ENCODE data around the gene SYNDIG1L.
"Not testable (repeated sequence)": the region's sequence is repeated elsewhere in the genome, so short reads cannot be mapped to it uniquely, and the experiment has no call there.

The SYNDIG1L gene

GRCh38 chr14:74402401-74403251 lies 23.4 kb downstream of the SYNDIG1L start:
- DNase-seq: no peak

- DNase-seq: peak in 1 of 2 experiments; percentile 75
These were observed 24.3 kb downstream of the SYNDIG1L start for GRCh38 chr14:74401504-74402241.

- no peak for DNase-seq
These were observed 25.0 kb downstream of the SYNDIG1L start for GRCh38 chr14:74400919-74401503.

GRCh38 chr14:74400031-74400685 lies 25.9 kb downstream of the SYNDIG1L start:
- DNase-seq: peak in 1 of 2 experiments; percentile 17

- DNase-seq: no peak
These were observed 30.9 kb downstream of the SYNDIG1L start for GRCh38 chr14:74395094-74395493.

DNA sequence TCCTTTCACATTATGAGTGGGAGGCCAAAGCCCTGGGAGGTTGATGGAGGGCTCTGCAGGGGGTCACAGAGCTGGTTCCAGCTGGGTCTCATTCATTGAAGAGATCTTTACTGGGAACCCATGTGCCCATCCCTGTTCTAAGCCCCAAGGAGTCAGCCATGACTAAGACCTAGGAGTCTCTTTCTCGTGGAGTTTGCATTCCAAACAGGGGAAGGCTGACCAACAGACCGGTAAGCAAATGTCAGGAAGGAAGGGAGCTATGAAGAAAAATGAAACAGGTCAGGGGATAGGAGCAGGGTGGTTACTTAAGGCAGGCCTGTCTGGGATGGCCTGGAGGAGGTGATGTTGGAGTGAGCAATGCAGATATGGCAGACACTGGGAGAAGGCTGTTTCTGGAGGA lies 31.5 kb downstream of the SYNDIG1L start:
- DNase-seq: no peak

GRCh38 chr14:74392616-74393570 lies 33.1 kb downstream of the SYNDIG1L start:
- DNase-seq: peak; percentile 56 to 81

DNA sequence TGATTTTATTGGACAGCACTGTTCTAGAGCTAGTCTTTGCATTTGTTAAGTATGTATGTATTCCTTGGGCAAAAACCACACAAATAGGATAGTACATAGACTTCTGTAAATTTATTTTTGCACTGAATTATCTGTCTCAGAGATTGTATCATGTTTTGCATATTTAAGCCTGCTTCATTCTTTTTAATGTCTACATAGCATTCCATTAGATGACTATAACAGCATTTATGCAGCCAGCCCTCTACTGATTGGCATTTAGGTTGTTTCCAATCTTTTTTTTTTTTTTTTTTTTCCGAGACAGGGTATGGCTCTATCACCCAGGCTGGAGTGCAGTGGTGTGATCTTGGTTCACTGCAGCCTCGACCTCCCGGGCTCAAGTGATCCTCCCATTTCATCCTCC lies 34.5 kb downstream of the SYNDIG1L start:
- DNase-seq: no peak

DNA sequence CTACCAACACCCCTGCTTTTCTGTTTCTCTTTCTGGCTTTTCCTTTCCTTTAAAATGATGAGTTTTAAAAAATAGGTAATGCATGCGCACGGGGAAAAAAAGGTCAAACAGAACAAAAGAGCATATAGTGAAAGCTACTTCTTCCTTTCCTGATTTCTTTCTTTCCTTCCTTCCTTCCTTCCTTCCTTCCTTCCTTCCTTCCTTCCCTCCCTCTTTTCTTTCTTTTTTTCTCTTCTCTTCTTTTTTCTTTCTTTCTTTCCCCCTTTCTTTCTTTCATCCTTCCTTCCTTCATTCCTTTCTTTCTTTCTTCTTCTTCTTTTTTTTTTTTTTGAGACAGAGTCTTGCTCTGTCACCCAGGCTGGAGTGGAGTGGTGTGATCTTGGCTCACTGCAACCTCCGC lies 35.5 kb downstream of the SYNDIG1L start:
- not testable (repeated sequence) for DNase-seq

GRCh38 chr14:74389980-74390379 lies 36.0 kb downstream of the SYNDIG1L start:
- no peak for DNase-seq

- DNase-seq: no peak
These were observed 43.8 kb downstream of the SYNDIG1L start for GRCh38 chr14:74382231-74382630.

GRCh38 chr14:74381571-74381970 lies 44.4 kb downstream of the SYNDIG1L start:
- not testable (repeated sequence) for DNase-seq

DNA sequence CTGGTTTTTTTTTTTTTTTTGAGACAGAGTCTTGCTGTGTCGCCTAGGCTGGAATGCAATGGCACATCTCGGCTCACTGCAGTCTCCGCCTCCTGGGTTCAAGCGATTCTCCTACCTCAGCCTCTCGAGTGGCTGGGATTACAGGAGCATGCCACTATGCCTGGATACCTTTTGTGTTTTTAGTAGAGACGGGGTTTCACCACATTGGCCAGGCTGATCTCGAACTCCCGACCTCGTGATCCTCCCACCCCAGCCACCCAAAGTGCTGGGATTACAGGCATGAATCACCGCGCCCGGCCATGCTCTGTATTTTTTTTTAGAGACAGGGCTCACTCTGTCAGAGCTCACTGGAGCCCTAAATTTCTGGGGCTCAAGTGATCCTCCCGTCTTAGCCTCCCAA lies 45.2 kb downstream of the SYNDIG1L start:
- no peak for DNase-seq

DNA sequence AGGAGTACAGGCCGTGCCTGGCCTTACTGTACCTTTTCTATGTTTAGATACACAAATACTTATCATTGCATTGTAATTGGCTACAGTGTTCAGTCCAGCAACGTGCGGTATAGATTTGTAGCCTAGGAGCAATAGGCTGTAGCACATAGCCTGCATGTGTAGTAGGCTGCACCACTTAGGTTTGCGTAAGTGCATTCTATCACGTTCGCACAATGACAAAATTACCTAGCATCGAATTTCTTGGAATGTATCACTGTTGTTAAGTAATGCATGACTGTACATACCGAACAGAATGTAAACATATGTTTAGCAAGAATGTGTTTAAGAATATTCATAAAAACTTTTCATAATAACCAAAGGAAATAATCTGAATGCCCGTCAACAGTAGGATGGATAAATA lies 45.8 kb downstream of the SYNDIG1L start:
- DNase-seq: no peak

DNA sequence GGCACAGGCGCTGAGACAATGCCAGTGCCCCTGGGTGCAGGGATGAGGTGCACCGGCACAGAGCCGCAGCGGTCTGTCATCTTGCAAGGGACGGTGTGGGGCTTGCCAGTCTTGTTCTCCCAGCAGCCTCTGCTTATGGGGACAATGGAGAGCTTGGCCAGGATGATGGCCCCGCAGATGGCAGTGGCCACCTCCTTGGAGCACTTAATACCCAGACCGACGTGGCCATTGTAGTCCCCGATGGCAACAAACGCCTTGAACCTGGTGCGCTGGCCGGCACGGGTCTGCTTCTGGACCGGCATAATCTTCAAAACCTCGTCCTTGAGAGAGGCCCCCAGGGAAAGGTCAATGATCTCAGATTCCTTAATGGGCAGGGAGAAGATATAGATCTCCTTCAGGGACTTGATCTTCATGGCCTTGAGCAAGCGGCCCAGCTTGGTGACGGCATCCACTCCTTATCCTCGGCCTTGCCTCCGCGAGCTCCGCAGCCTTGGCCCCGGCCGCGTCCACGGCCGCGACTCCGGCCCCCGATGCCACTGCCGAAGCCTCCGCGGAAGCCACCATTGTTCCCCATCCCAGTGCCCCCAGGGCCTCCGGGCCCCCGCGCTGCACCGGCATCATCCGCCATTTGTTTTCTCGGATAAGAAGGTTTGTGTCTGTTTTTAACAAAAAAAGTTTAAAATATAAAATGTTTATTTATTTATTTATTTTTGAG lies 47.9 kb downstream of the SYNDIG1L start:
- no peak for DNase-seq

GRCh38 chr14:74368441-74368840 lies 57.6 kb downstream of the SYNDIG1L start:
- no peak for DNase-seq

DNA sequence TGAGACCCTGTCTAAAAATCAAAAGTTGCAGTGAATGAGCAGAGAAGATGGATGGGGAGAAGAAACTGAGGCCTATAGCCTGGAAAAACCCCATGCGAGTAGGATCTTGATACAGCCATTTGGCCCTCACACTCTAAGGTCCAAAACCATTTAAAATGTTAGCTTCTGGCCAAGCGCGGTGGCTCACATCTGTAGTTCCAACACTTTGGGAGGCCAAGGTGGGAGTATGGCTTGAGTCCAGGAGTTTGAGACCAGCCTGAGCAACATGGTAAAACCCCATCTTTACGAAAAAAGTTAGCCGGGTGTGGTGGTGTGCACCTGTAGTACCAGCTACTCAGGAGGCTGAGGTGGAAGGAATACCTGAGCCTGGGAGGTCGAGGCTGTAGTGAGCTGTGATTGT lies 58.0 kb downstream of the SYNDIG1L start:
- no peak for DNase-seq

DNA sequence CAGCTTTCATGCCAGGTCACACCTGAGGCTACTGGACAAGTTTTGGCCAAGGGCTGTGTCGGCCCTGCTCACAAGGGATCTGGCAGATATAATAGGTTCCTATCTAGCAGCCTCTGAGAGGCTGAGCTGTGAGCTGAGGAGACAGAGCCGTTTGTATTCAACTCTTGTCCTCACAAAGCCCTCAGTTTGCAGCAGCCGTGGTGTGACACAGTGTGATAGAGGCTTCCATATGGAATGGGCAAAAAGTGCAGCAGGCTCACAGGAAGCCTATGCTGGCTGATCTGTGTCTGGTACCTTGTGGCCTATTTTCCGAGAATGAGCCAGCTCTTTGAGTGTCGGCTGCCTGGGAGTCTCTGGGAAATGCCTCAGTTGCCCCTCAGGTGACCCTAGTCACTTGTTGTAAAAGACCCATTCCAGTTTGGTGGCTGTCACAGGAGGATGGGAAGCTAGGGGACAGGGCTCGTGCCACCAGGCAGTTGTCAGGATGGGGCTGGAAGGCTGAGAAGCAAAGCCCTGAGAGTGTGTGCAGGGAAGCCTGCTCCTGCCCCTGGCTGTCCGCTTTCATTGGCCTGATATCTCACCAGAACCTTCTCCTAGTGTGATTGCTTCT lies 61.6 kb downstream of the SYNDIG1L start:
- DNase-seq: no peak

GRCh38 chr14:74362361-74362915 lies 63.6 kb downstream of the SYNDIG1L start:
- peak; percentile 30 to 80 for DNase-seq

- peak; percentile 11 to 64 for DNase-seq
These were observed 65.8 kb downstream of the SYNDIG1L start for GRCh38 chr14:74360163-74360562.

All from NCI-H526 (cell line).